Stimulated activated CD8-positive, alpha-beta memory T cell treated with anti-CD3 and anti-CD28 coated beads, Interleukin-12 subunit alpha, Interleukin-12 subunit beta, amount 100 ng/mL, for 4 hours (primary cell): ENCODE measurements around the gene C10orf67.
"Not testable (repeated sequence)": the region's sequence is repeated elsewhere in the genome, so short reads cannot be mapped to it uniquely, and the experiment has no call there.

Experiments used
- DNase-seq: peaks from one replicate; pipeline ENCODE4 v3.0.0-alpha.2; 2020; ENCODE audit warnings: low read depth

Gene C10orf67

DNA sequence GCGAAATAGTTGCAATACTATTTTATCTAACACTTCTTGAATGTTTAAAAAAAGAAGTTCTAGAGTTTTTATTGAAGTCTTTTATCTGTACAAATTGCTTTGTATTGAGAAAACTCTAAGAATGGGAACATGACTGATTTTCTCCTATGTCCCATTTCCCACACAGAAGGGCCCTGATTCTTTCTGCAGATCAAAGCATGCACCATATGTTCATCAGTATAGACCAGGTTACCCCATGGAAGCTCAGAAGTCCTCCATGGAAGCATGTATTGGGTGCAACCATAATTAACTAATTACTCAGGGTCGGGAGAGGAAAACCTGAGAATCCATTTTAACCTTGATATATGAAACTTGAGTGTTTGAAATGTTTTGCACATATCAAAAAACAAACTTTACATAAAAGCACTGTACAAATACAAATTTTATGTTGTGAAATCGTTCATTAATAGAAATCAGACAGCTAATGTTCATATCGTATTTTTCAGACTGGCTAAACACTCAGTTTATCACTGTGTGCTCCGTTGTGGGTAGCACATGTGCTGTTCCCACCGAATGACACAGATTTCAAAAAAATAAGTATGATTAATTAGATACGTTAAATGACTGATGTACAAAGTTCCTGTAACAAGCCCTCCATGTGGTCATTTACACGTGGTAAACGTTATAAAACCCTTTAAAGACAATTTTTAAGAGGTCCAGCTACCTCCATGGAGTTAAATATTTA lies 81.0 kb downstream of the C10orf67 start:
- DNase-seq: no peak

DNA sequence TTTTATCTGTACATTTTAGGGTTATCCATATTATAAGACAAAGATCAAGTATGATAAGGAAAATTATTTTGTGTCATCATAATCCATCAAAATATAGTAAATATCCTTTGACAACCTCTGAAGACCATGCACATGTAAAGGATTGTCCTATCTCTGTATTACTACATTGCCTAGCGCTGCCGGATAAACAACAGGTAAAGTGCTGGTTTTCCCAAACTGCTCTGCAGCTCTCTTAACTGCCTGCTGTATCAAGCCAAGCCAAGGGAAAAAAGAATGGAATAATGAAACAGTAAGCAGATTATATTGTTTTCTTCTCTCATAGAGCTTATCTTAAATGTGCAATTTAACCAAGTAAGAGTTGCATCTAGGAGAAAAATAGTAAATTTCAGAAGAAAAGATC lies 81.7 kb downstream of the C10orf67 start:
- no peak for DNase-seq

DNA sequence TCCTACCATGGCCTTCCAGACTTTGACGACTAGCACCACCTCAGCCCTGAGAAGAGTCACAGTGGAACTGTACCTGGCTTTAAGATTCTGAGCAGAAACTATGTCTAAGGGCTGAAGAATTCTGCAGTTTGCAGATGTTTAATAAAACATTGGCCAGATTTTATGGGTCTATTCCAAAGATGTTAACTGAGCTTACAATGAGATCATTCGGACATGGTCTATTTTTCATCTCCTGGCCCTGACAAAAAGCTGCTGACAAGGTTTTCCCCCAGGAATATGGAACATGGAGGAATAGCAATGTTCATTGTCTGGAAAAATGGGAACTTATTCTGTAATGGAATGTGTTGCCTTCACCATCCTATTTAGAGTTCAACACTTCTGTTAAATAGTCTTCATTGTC lies 86.1 kb downstream of the C10orf67 start:
- DNase-seq: no peak

DNA sequence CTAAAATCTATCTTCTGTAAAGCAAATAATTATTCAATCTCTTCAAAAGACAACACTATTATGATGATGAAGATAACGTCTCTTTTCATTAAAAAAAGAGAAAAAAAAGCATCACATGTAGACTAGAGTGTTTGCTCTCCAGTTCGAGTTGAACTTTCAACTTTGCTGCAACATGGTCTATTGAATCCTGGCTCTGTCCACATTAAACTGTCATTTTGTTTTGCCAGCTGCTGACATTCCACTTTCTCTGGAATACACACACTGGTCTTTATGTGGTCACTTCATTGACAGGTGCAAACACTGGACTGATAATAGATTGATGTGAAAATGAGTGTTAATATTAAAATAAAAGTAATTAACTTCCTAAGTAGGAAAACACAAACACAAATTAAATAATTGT lies 90.8 kb downstream of the C10orf67 start:
- DNase-seq: no peak

DNA sequence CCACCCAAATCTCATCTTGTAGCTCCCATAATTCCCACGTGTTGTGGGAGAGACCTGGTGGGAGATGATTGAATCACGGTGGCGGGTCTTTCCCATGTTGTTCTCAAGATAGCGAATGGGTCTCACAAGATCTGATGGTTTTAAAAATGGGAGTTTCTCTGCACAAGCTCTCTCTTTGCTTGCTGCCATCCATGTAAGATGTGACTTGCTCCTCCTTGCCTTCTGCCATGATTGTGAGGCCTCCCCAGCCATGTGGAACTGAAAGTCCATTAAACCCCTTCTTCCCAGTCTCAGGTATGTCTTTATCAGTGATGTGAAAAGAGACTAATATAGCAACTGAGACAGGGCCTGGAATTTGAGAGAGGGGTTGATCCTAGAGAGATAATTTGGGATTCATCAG lies 91.7 kb downstream of the C10orf67 start:
- DNase-seq: not testable (repeated sequence)

DNA sequence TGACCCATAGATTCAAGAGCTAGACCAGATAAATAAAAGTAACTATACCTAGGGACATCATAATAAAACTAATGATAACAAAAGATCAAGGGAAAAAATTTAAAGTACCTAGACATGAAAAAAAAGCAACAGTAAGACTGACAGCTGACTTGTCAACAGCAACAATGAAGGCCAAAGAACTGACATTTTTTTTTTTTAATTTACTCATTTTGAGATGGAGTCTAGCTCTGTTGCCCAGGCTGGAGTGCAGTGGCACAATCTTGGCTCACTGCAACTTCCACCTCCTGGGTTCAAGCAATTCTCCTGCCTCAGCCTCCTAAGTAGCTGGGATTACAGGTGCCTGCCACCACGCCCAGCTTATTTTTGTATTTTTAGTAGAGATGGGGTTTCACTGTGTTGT lies 102.8 kb downstream of the C10orf67 start:
- not testable (repeated sequence) for DNase-seq

DNA sequence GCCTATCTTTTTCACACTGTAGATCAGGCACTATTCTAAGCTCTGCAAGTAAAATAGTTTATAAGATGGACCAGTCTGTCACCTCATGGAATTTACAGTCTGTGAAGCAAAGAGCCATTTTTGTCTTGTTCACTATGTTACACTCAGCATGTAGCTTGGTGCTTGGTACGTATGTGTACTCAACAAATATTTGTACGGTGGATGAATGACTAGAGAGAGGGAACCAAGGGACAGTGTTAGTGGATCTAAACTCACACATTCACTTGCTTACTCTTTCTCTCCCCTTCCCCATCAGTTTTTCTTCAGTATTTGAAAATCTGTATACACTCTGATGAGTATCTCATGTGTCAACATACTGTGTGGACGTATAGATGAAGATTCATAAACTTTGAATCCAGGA lies 106.6 kb downstream of the C10orf67 start:
- DNase-seq: no peak

DNA sequence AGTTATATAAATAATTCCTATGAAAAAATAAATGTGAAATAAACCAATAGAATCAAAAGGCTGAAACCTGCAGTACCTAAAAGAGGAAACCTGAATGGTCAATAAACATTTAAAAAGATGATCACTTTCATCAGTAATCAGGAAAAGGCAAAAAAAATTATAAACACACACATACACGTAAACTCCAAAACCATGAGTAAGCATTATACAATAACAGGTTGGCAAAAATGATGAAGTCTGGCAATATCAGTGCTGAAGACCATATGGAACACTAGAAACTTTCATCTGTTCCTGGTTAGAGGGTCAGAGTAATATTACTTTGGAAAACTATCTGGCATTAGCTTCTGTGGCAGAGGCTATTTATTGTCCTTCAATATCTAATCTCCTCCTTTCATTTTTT lies 114.0 kb downstream of the C10orf67 start:
- no peak for DNase-seq

DNA sequence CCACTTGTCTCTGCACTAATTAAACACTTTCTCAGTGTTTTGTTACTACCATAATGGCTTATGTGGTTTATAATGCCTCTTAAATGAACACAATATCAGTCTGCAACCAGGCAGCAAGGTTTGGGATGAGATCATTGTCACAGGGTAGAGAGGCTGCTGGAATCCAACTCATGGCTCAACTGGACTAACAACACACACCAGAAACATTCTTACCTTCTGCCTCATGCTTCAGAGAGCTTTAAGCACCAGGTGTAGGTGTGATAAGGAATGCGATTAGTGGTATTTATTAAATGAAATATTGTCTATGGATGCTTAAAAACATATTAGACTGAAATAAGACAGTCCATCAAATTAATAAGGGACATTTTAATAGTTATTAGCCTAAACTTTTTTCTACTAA lies 127.1 kb downstream of the C10orf67 start:
- no peak for DNase-seq

DNA sequence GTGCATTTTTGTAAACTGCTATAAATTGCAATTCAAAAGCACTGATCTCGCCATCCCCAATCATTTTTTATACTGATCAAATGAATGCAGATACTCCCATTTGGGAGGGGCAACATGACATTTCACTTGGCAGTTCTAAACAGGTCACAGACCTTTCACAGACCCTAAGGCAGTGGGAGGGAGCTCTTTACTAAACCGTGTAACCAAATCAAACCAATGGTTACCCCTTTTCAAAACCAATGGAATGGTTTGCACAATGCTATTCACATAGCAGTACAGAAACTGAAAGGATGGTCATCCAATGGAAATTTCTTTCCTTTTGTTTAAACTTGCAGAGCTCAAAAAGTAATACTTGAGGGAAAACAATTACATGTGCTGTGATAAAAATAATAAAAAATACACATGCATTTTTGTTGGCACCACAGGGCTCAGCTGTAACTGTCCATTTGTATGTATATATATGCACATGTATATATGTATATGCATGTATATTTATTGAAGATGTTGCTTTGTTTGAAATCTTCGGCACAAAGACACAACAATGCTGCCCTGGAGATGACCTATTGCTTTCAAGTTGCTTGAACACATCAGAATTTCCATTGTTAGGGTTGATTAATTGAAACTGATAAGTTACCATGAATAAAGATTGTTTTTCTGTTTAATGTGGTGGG lies 138.5 kb downstream of the C10orf67 start:
- no peak for DNase-seq

DNA sequence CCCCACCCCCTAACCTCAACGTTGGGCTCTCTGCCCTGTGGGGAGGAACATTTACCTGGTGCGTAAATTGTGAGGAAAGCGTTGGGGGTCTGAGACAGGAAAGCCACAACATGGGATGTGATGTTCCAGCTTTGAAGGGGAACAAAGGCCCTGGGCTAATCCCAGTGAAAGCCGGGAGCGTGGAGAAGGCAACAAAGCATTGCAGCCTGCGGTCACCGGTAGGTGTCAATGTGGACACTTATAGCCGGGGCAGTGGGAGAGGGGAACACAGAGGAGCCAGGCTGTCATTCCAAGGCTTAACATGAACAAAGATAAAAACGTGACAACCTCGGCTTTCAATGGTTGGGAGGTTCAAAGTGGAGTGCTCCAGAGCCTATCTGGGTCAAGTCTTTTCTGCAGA lies 139.8 kb downstream of the C10orf67 start:
- DNase-seq: no peak

DNA sequence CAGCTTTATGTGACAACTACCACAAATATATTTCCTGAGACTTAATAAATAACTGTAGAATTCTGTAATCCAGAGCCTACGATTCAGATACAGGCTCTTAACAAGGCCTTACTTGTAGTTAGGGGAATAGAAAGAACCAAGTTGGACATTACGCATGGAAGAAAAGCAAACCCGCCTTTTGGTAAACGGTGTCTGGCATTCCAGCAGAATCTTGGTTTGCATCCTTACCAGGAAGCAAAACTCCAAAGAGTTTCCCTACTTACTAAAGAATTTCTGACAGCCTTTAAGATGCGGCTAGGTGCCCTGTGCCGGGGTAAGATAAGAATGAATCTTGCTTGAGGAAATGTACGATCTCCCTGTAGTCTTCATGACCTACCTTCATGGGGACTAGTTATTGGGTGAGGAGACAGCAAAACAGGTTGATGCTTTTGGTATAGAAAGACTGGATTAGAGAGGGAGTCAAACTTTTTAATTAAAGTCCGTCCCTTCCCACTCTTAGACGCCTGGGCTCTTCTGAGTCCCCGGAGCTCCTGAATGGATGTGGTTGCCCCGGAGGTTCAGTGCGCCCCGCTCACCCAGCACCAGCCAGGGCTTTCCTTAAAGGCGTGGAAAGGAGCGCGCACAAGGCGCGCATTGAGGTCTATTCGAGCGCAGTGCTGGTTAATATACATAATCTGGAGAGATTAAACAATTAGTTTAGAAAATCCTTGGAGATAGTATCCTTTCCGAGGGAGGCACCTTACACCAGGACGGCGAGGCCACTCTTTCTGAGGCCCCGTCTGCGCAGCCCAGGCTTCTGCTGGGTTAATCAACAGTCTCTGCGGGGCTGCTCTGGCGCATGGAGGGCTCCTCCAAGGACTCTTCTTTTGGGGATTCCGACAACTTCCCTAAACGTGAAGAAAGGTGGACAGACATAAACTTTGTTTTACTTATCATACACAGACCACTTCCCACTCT lies 140.9 kb downstream of the C10orf67 start:
- DNase-seq: no peak

DNA sequence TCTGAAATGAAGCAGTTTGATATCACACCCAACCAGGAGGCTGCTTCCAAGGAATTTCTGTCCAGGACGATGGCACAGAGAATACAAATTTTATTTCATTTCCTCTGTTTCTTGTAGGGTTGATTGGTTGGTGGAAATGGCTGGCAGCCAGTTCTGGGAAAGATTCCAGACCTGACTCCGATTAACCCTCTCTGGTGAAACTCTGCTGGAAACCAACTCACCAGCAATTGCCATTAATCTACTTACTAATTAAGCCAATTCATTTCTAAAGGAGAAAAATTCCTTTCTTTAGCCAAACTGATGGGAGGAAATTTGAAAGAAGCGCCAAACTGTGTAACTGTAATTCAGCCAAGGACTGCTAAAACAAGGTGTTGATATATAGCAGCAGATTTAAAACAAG lies 141.8 kb downstream of the C10orf67 start:
- DNase-seq: no peak

DNA sequence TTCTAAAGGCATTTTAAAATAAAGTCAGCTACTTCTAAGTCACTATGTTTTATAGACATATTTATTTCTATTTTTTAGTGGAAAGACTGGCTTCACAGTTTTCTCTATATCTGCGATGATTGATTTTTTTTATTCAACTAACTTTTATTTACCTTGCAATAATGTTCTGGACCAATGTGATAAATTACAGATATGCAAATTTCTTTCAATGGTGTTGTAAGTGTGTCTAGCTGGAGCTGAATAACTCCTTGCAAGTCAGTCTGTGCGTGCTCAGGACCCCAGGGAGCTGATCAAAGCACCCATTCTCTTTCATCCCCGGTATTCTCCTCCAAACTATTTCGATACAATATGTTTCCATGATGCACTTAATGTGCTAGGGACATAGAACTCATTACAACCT lies 142.8 kb downstream of the C10orf67 start:
- DNase-seq: no peak

DNA sequence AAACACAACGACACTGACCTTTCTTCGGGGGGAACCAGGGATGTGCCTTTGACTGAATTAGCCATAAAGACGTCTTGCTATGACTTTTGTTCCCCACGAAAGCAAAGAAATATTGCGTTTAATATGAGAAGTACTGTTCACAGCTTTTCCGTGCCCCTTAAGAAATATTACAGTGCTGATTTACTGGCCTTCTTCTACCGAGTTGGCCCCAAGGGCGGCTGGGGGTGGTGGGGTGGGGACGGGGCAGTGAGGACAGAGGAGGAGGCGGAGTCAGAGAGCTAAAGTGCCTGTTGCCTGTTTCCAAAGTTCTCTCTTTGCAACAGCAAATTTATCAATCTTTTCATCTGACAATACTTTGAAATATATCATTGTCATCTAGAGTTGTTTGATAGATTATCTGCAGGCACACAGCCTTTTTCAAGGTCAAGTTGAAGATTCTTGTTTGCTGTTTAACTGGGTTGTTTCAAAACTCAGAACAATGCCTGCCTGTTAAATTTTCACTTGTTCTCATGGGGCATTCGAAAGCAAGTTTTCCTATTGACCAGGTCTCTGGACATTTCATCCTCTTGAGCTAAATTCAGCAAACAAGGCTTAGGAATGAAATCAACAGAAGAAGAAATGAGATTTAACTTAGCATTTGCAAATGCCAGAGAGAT lies 143.5 kb downstream of the C10orf67 start:
- no peak for DNase-seq

DNA sequence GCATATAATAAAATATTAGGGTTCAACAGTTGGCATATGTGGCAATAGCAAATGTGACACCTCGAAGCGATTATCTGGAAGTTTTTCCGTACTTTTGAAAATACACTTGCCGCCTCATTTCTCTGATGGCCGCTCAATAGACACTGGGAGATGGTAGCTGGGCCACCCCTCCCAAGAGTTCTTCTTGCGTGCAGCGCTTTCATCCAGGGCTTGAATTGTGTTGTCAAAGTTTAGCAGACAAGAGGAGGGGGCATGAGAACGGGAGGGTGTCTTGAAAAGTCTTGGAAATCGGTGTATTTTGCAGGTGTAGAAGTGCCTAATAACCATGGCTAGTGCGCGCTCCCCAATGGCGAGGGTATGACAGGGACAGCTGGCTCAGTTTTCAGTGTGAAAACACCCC lies 144.0 kb downstream of the C10orf67 start:
- DNase-seq: no peak

DNA sequence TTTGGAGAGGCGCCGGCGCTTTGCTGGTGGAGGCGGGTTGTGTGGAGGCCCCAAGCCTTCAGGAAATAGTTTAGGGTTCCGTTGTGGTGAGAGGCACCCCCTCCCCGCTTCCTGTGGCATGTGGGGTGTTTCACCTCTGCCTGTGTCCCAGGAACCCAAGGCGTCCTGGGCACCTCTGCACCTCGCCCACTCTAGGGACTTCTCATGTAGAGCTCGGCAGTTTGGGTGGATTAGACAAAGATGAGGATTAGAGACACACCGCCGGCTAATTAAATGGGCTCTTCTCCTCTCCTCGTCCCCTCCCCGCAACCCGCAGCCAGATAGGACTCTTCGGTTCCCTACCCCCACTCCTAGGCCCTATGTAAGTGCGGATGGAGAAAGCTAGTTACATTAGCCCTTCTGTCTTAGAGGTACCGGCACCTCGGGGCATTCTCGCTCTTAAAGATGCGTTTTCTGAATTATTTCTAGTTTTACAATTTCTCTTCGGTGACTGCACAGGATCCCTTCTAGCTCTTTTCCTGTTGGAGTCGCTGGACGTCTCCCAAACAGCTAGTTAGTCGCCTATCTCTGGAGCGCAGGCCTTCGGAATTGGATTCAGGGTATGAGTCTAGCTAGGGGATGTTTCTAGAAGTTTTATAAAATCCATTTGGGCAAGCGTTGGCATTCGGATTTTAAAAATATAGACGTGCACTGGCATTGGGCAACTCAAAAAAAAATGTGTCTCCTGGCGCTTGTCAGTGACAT lies 144.7 kb downstream of the C10orf67 start:
- DNase-seq: no peak

DNA sequence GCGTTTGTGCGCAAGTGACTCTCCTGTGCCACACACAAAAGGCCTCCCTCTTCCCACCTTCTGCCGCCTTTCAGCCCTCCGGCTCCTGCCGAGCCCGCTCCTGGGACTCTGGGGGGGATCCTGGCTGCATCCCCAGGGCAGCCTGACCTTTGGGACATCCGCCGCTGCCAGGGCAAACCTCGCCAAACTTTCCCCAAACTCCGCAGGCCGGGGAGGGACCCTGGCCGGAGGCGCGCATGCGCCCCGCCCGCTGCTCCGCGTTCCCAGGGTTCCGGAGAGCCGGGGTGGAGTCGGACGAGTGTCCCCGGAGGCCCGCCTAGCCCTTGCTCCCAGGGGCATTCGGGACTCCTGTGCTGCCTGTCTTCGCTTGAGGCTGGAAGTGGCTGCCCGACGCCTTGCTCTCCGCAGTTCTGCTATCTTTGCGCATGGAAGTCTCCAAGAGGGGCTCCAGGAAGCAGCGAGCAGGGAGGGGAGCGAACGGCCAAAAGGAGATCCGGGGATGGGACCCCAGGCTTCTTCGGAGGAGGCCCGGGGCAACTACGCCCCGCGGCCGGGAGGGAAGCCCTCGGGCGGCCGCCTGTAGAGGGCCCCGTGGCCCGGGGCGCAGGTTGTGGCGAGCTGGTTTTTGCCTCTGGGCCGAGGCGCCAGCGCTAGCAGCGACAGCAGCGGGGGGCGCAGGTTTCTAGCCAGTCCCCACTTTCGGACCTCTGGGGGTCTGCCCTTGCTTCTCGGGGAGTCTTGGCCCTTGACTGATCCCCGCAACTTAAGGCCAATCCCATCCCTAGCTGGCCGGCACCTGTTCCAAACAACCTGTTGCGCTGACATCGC lies 145.4 kb downstream of the C10orf67 start:
- DNase-seq: no peak

DNA sequence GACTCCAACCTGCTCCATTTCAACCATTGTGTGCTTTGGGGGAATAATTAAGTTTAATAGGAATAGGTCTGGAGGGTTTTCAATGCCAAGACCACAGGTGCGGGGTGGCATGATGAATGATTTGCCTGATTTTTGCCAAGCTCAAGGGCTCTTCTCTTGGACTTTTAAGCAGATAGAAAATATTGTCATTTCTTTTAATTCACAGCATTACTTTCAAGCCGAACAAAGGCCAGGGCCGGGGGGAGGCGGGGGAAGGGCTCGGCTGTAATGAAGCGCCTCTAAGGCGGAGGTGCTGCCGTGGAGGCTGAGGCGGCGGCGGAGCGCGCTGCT lies 146.0 kb downstream of the C10orf67 start:
- no peak for DNase-seq

DNA sequence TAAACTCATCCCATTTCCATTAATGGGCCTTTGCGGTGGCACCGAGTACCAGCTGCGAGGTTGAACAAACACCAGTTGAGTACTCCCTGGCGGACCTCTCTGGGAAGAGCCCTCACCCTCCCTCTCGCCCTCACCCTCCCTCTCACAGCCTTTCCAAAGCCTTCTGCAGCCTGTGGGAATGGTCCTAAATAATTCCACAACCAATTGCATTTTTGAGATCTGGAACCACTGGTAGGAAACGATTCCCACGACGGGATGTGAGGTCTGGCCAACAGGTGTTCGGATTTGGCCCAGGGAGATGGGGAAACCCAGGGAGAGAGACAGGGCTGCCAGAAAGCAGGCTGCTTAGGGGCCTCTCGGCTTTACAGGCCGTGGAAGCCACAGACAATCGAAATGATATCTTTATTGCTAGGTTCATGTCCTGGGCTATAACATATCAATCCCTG lies 147.2 kb downstream of the C10orf67 start:
- DNase-seq: no peak

DNA sequence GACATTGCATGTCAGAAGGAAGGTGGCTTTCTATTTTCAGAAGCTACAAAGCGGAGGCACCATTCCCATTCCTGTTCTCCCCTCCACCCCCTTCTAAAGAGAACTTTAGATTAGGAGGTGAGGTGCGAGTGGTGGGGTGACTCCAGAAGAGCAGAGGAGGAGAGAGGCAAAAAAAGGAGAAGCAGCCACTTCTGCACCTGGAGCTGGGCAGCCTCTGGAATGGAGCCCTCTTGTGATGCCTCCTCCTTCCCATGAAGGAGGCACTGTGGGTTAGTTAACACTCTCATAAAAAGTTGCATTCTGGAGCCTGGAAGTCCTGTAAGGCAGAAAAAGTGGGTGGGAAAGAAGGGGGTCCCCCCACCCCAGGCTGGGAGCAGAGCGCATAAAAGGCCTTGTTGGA lies 147.7 kb downstream of the C10orf67 start:
- DNase-seq: no peak
